NCI-H82 treated with DMSO at 0.1 percent for 48 hours (cell line): Measurements from ENCODE around the gene PHOX2B.
A peak's percentile ranks its signal among the peaks of the same experiment; 100 is the strongest.

Experiments used
- DNase-seq: peaks from one replicate; lab custom pipeline; 2025; ENCODE audit not compliant: unreplicated experiment; lab: John Stamatoyannopoulos, UW

The PHOX2B gene

DNA sequence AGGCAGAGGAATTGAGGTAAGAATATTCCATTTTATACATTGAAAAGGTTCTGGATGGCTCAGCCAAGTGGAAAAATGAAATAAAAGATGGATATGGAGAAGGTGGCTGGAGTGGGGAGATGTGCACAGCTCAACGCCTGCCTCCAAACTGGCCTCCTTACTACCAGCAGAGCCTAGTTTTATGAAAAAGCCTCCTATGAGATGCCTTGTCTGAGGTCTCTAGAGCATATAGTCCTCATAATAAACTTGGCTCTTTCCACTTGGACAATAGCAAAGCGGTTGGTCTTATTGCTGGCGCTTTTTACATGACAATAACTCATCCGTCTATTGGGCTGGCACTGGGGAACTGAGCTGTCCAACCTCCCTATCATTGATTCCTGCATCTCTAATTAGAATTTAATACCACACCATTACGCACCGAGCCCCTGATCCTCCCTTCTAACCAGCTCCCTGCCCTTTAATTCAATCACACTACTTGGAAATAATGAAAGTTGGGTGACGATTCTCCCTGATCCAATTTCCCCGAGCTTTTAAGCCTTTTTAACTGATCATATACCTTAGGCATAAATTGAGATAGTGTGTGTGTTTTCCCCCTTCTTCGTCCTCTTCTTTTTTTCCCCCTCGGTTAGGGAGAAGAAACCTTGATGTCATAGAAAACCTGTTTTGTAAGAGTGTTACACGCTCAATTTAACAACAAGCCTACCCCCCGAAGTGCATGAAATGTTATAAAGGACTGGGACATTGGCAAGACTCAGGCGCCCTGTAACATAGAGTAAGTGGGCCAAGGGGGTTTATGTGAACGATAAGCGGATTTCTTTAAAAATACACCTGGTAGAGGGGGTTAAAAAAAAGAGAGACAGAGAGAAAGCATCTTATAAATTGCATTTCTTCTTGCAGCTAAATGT, at the start of gene PHOX2B:
Gene PHOX2B, minus strand, starts transcription at position 155 of the 905 bp plus-strand sequence. Its CDS starts 115 bp downstream, at position 40.
- peak; percentile 99 for DNase-seq

DNA sequence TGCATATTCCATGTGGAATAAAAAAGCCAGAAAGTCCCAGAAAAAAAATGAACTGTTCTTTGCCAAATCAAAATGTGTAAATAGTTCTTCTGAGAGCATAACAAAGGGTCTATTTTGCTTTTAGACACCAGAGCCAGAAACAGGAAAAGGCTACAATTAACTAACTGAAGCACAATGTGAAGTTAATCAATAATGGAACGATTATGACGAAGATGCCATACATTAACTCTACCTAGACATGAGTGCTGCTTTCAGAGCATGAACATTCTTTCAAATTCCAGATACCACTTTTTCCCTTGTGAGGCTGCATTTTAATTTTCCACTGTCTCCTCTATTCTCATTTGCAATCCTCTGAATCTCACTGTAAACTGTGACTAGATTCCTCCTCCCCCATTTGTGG, 48.7 kb upstream of the PHOX2B start:
- DNase-seq = no peak

DNA sequence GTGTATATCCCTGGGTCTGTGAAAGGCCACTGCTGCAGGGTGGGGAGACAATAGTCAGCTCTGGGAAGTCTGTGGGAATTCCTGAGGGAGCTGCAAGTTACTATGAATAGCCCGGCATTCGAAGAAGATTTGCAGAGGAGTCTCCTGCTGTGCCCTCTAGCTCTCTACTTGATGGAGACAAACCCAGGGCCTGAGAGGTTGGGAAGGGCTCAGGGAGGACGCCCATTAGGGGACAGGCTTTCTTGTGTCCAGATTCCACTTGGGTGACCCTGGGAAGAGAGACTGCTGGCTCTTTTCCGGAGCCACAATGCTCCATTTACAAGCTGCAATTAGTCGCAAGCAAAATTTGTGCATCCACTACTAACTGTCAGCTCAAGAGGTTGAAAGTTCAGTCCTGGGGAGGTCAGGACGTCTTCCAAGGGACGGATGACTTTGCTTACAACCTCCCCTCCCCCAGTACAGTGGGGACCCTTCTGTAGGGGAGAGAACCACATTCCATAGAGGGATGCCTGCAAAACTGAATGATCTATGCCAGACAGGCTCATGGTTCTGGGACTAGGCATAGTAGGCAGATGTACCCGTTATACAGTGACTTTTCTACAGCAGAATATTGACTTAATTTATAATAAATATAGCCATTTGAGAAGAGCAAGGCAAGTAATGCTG, 48.2 kb upstream of the PHOX2B start:
- DNase-seq = peak; percentile 57

DNA sequence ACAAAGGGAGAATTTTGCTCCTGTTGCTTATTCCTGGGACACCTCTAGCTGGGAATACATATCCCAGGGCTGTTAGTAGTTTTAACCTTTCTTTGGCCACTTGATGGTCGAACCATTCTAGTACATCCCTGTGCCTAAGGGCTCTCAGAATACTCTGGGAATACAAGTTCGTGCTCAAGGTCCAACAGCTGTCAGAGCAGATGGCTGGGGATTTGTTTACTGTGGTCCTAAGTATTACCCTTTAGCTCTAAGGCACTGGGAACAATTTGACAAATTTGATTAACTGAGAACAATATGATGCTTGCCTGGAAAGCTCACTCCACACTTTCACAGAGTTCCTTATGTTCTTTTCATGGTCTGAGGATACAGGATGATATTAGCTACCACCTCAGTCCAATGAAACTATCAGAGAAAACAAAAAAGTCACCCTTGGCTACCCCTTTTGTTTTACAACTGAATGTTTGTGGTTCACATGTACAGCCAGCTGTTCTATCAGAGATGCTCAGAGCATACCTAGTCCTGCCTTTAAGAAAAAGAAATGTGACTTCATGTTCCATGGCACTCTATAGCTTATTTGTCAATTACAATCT, 47.4 kb upstream of the PHOX2B start:
- DNase-seq = peak; percentile 97

DNA sequence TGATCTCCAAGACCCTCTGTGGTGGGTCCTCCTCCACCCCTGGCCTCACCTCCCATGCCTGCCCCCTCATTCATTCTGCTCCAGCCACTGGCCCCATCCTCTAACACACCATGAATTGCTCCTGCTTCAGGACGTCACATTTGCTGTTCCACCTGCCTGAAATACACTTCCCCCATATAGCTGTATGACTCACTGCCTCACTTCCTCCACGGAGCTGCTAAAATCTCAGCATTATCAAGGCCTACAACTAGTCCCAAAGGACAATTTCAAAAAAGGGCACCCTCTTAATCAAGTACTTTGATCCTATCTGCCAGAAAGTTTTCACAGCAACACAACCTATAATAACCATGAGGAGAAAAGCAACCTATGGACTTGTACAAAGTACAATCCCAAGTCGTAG, 43.6 kb upstream of the PHOX2B start:
- DNase-seq = no peak

DNA sequence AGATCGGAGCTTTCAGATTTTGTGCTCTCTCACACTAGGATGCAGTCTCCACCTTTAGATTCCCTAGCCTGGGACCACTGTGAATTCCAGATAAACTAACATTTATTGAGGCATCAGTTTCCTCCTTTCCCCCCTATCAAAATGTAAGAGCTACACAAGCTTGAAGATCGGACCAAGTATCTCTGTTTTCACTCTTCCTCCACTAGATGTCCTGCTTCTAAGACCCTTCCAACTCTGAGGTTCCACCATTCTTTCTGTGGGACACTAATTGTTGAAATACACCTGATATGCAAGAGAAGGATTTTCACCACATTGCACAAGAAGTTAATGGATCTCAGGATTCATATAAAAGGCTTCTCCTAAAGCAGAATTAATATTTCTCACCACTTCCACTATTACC, 43.0 kb upstream of the PHOX2B start:
- DNase-seq = no peak

DNA sequence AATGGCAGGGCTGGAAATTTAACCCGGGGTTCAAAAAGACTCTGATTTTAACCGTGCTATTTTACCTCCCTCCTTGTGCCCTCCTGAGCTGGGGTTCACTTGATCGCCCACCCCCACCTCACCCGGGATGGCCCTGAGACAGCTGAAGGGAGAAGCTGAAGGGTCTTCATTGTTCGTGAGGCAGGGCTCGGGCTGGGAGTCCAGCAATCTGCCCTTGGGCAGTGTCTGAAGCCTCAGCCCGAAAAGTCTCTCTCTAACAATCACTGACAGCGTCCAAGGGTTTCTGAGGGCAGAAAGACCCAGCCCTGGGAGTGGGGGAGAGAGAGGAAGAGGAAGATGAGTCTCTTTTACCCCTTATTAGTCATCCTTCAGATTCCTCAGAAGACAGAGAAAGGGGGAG, 39.4 kb upstream of the PHOX2B start:
- DNase-seq = no peak

DNA sequence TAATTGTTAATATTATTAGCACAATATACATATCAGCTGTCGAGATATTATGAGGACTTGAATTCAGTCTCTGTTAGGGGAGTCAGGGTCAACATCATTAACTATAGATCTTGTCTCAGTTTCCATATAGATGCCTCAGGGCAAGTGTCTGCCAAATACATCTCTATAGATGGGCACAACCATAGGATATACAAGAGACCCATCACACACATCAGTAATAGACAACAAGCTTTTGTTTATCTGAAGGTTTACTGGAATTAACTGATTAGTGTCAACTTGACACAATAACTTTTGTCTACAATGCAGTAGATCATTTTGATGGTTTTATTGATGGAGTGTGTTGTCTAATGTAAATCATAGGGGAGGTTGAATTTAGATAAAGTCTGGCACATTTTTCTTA, 37.1 kb upstream of the PHOX2B start:
- DNase-seq = no peak

DNA sequence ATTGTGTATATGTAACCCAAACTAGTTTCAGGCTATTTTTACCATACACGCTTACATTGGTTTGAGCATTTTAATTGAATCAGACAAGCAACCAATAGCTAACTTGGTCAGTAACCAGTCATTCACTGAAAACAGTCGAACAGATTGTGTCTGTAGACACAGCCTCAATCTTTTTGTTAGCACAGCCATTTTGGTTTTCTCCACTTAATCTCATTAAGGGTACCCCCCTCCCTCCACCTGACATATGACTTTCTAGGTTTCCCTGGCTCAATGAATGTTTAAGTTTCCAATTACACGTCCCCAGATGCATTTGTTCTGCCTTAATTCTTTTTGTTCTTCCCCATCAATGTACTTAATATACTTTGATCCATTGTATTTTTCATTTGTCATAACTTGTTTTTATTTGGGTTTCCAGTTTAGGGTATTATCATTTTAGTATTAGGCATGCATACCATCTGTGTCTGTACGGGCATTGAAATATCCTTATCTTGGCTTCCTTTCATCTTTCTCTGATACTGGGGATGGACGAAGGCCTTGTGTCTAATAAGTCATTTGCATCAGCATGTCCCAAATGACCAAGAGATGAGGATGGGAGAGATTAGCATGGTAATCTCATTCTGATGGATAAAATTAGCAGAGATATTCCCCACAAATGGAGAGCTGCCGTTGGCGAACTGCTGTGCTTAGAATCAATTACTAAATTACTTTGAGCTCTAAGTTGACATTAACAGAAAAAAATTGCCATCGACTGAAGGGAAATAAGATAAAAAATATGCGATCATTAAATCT, 35.9 kb upstream of the PHOX2B start:
- peak; percentile 99 for DNase-seq

DNA sequence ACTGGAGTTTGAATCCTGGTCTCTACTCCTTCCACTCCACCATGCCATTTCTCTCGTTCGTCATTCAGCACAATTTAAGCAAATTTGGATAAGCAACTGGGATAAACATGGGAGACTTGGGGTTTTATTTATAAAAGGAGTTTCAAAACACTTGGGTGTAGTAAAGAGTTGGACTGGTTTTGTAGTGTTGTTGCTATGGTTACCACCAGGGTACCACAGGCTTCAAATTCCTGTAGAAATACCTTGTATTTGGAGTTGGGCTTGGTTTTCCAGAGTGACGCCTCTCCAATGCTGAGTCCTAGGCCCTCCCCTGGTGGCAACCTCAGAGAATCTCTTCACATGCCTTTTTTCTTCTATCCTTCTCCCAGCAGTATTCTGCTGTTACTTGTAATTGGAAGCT, 27.9 kb upstream of the PHOX2B start:
- DNase-seq = no peak

DNA sequence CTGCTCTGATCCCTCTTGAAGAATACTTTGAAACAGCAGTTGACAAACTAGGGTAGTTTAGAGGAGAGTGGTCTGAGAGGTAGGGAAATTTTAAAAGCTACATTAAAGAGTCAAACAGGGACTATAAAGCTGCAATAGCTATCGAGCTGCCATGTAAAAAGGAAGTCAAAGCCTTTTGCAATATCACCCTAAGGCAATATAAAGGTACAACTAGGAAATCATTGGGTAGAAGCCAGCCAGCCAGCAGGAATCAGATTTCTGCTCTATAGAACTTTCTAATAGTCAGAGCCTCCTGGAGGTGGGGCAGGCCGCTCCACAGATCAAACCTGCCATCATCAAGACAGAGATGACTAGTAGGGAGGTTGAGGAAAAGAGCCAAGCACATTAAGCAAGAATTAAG, 15.2 kb upstream of the PHOX2B start:
- no peak for DNase-seq

DNA sequence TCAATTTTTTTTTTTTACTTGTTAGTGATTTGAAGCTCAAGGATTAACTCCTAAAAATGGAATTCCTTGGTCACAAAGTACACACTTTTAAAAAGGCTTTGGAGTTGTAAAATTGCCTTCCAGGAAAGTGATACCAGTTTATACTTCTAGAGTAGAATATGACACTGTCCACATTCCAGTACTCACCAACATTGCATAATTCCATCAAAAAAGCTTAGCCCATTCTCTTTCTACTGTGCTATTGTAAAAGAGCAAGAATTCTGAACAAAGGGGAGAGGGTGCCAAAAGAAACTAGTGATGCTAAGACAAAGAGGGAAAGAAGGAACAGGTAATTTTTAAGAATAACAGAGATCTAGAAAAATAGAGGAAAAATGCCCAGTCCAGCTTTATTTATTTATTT, 10.4 kb upstream of the PHOX2B start:
- DNase-seq = no peak

DNA sequence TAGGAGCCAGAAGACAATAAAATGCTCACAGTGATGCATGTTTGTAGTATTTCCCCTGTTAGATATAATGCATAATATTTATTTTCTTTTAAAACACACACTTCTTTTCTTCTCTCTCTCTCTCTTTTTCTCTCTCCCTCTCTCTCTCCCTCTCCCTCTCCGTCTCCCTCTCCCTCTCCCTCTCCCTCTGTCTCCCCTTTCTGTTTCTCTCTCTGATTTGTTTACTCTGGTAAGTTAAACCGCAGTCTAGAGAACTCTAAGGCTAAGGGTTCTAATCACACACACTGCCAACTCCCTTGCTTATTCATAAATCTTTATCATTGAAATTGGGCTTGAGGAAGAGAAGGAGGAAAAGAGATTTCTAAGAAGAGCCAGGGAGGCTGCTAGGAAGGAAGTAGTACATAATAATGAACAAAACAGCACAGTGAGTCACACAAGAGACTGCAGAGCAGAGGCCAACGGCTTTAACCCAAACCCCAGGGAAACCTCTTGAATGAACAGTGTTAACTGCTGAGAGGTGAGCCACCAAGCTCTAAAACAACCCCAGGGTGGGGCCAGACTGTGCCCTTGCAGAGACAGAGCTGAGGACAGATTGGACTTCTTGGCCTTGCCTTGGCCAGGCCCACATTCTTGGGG, 9.1 kb upstream of the PHOX2B start:
- DNase-seq = no peak

DNA sequence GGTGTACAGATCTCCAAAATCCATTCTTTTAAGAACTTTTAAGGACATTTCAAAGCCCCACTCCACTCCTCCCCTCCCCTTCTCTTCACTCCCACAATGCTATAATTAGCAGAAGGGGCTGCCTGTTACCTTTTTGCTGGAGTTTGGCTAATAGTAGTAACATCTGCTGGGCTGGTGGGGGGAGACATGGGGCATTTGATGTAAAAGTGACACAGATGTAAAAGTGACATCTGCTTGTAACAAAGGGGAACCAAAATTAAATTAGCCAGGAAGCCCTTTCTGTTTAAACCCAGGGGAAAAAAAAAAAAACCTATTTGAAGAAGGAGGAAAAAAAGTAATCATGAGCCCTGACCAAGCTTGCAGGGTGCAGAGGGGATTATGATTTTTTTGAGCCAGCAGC, 5.4 kb upstream of the PHOX2B start:
- DNase-seq = peak; percentile 71

DNA sequence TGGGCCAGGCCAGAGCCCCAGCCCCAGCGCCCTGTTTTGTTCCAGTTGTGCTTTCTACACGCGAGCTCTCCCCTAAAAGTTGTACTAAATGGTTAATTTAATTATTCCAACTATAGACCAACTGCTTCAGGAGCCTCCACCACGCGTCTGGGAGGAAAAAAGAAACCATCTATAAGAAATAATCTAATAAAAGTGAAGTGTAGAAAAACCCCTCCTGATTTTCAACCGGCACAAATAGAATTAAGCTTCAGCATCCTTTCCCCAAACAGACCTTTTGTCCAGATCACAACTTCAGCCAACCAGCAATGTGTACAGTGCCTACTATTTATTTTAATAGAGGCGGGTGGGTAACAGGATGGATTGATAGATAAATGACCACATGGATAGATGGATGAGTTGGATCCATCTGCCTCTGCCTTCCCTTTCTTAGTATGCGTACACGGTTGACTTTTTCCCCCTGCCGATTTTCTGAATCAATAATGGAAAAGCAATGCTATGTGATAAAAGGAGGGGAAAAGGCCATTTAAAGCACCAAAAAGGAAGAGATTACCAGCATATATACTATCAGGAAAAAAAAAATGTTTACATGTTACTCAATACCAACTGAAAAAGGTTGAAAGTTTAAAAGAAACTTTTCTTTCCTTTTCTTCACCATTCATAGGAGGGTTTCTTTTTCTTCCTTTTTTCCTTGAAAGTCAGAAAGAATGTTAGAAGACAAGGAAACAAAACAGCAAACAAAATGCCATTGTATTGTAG, 3.7 kb upstream of the PHOX2B start:
- no peak for DNase-seq

DNA sequence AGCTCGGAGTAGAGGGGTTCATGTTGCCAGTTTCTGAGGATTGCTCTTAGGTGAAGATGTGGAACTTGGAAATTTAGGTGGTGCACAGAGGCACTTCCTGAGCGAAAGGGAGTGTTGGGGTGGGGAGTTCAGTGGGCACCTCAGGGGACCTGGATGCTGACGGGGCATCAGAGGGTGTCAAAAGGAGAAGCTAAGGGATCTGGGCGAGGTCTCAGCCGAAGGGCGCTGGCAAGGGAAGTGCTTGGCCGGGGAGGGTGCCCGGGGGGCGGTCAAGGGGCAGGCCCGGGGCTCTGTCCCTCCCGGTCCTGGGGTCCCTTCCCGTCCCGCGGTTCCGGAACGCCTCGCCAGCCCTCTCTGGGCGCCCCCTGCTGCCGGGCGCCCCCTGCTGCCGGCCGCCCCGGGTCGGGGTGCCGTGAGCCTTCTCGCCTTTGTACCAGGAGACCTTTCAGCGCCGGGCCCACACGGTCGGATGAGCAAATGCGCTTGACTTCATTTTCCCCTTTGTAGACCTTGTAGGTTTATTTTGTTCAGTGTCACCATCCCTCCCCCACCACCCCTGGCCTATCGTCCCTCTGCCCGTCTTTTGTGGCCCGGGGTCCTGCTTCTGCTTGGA, 3.0 kb upstream of the PHOX2B start:
- no peak for DNase-seq

DNA sequence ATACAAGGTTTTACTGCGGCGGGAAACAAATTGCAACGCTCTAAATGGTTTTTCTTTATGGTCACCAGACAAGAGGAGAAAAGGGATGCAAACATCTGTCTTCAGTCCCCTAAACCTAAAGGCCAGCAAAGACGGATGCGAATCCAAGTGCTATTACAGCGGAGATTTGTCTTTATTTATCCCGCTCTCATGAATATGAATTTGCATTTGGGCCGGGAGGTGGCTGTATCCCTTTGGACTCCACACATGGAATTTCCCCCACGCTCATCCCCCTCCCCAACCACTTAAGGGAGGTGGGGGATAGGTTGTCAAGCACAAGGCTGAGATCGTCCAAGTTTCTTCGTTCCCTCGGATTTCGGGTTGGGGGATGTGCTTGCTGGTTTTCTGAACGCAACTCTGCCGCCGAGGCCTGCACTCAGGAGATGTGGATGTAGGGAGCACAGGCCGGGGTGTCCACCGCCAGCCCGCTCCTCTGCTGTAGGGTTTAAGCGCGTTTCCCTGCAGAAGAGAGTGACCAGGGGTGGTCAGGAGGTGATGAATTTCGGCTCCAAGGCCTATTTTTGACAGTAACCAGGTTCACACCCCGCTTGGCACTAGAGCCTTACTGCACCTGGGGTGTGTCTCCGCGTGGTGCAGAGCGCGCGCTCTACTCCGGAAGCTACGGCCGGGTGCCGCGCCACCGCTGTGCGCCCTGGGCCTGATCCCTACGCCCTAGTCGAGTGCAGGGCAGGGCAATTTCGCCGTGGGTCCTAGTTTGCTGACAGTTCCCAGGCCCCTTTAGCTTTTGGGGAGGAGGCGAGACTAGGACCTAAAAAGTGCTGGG, 2.3 kb upstream of the PHOX2B start:
- DNase-seq = peak; percentile 60

DNA sequence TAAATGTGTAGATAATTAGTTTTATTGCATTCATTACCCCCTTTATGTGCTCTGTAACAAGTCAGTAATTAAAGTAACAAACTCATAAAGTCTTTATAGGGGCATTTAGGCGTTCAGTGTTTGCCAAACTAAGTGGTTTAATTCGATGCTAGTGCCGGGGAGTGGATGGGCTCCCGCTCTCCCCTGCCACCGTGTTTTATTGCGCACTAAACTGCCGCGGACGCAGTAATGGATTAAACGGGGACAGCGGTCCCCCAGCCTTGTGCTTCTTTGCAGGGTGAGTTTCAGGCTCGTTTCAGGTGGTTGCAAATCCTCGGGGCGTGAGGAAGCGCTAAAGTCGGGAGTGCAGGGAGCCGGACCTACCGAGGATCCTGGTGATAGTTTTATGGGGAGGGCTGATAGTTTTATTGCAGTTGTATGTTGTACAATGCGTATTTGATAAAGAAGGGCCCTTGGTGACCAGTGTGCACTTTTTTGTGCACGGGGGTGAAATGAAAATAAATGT, 1.6 kb upstream of the PHOX2B start:
- DNase-seq = peak; percentile 64

DNA sequence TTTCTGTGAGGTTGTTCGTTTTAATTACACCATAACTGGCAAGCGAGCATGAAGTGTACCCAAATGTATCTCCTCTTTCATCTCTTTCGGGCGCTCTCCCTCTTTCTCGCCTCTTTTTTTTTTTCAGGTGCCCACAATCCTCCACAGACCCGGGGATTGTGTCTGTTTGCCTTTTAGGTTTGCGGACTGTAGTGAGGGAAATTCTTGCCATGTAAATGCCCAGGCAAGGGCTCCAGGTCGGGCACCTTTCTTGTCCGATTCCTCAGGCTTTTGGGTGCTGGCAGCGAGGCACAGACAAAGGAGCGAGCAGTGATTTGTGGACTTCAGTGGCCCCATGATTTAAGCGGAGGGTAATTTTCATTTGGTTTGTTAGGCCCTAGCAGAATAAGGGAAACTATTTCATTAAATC, 1.1 kb upstream of the PHOX2B start:
- DNase-seq = no peak
